GM12892 (cell line): ENCODE results near the gene IGFBP5.

Source experiments
- DNase-seq: peaks from one replicate; pipeline ENCODE4 v3.0.0; 2011; ENCODE audit not compliant: insufficient read length
- FAIRE-seq: peaks from 2 replicates; lab custom pipeline; 2011; peaks lifted over from hg19 to GRCh38; lab: Jason Lieb, UNC
- POLR2A ChIP-seq: IDR thresholded peaks from 2 replicates; pipeline ENCODE4 v1.6.1; 2011; ENCODE audit warnings: low read depth, low read length, control low read depth
- POLR2AphosphoS5 ChIP-seq: IDR thresholded peaks from 2 replicates; pipeline ENCODE4 v1.6.1; 2011; ENCODE audit warnings: low read depth, low read length, control low read depth
- TAF1 ChIP-seq: IDR thresholded peaks from 2 replicates; pipeline ENCODE4 v1.6.1; 2011; ENCODE audit warnings: low read depth, mild to moderate bottlenecking, control low read depth, low read length, borderline replicate concordance

Gene IGFBP5

DNA sequence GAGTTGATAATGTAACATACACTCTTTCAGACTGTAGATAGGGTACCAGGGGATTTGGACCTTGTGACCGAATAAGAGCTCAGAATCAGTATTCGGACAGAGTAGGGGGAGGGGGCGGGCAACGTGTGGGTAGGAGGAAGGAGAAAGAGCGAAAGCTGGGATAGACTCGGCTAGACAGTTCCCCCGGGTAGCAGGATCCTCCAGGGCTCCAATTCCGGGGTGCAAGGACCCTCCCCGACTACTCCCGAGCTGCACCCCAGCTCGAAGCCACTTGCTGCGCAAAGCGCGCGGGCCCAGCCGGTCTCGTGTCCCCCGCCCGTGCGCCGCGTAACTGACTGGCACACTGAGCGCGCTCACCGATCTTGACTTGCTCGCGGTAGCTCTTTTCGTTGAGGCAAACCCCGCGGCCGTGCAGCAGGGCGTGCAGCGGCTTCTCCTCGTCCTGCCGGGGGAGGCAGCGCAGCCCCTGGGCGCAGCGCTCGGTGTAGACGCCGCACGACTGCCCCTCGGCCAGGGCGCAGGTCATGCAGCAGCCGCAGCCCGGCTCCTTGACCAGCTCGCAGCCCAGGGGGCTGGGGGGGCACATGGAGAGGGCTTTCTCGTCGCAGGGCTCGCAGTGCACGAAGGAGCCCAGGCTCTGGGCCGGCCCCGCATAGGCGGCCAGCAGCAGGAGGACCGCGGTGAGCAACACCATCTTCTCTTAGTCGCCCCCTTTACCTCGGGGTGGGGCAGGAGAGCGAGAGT lies 1.1 kb downstream of the IGFBP5 start:
- no peak for FAIRE-seq
- DNase-seq: no peak
- TF ChIP-seq POLR2A (no peak), POLR2AphosphoS5 (no peak), TAF1 (no peak)

DNA sequence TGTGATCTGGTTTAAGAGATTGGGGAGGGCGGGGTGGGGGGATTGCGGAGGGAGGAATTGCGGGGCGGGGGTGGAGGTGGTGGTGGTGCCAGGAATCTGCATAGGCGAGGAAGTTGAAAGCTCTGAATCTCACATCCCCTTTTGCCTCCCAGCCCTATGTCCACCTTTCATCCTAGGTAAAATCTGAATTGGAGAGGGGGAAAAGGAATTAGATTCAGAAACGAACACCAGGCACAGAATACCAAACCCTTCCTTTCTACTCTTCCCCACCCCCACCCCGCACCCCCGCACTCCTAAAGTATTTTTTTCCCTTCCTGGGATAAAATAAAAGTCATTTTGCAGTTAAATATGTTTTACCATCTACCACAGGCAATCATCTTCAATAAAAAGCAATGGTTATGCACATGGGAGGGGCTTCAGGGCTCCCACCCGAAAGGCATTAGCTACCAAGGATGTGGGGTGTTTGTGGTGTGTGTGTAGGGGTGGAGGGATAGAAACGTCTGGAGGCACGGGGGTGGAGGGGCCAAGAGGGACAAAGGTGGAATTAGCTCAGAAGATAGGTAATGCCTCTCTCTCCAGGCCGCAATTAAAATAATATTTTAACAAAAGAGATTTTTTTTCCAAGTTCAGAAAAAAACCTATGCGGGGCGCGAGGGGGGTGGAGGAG lies 1.8 kb downstream of the IGFBP5 start:
- DNase-seq (no peak), FAIRE-seq (no peak)
- TF ChIP-seq POLR2AphosphoS5 (no peak), TAF1 (no peak)

DNA sequence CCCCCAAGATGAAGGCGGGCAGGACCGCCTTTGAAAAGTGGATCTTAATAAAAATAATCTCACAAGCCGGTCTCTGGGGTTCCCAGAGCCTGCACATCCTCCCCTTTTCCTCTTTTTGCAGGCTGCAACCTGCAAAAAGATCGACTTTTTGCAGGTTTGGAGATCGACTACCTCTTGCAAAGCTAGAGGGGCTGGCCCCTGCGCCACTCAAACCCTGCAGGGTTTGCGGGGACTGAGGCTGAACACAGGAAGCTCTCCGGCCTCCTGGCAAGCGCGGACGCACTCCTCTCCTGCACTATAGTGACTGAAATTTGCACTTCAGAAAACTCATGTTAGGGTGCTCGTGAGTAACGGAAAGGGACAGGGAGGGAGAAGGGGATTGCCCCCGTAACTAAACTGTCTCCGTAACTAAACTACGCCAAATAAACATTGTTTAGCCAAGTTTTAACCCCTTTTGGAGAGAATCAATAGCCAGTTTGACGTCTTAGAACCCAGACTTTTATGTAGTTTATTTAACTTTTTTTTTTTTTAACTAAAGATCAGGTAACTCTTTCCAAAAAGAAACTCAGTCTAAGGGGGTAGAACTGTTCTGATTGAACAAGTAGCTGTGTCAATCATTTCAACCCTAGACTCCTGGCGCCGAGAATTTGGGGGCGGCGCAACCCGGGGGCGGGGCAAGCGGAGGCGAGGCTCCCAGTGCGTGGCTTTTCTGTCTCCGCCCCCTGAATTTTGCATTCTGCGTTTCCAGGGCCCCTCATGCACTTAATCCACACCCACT lies 2.5 kb downstream of the IGFBP5 start:
- no peak for DNase-seq
- FAIRE-seq: no peak
- TF ChIP-seq TAF1: no peak
- TF ChIP-seq POLR2AphosphoS5: no peak
- TF ChIP-seq POLR2A: no peak

DNA sequence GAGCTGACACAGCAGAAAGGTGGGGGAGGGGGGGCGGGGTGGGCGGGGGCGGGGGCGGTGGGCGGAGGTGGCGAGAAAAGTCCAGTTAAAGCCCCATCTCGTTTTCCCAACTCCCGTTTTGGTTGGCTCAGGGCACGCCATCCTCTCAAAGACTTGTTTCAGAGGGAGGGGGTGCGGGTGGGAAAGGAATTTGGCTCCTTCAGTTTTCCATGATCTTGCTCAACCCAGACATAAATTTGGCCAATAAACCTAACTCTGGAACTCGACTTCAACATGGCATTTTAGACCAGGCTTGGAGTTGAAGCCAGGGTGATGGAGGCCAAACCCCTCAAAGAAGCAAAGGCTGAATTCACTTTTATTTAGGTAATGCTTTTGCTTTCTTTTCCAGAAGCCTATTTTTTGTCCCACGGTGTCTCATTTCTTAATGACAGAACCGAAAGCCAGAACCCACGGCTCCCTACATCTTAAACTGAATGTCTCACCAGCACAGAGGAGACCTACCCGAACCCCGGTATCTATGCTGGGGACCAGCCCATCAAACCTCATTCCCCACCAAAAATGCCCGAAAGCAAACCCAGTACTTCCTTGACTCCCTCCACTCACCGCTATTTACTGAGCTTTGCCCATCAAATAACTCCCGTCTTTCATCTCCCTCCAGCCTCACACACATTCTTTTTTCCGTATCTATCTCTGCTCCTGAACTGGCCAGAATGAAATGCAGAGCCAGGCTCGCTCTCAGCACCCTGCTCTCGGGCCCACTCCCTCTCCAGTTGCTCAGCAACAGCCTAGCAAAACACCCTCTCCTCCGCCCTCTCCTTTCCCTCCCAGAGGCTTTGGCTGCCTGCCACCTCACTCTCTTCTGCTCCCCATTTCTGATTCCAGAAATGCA lies 4.3 kb downstream of the IGFBP5 start:
- DNase-seq: no peak
- TF ChIP-seq POLR2A (no peak), TAF1 (no peak), POLR2AphosphoS5 (no peak)
- no peak for FAIRE-seq

DNA sequence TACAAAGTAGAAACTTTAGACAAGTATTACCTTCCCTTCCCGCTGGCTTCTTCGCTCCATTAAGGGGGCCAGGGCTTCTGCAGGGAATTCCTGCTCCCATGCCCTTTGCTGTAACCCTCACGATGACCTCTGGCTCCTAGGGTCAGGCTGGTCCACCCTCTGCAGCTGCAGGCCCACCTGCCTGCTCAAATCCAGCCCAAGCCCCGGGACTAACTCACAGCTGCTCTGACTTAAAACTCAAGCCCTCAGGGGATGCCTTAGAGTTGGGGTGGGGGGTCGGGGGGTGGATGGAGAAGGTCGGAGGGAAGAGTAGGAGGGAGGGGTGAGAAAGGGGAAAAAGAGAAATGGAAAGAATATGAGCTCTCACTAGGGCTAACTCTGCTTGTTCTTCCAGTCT lies 4.9 kb downstream of the IGFBP5 start:
- FAIRE-seq (no peak), DNase-seq (no peak)

DNA sequence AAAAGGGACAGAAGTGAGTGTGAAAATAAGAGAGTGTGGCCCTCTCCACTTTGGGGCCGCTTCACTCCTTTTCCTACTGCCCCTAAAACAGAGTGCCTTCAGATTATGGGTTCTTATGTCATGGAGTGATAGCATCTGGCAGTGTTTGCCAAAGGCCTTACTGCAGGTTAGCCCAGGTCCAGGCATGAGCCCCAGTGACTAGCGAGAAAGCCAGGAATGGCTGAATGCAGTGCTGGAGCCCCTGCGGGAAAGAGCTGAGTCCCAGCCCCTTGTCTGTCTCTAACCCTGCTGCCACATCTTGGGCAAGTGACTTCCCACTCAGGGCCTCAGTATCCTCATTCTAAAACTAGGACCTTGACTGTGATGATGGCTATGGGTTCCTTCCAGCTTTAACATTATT lies 6.0 kb downstream of the IGFBP5 start:
- FAIRE-seq (no peak), DNase-seq (no peak)
- TF ChIP-seq POLR2A (no peak), TAF1 (no peak), POLR2AphosphoS5 (no peak)

More for the DNA sequence above, 4.9 kb downstream of the IGFBP5 start:
- no peak for TF ChIP-seq TAF1
- TF ChIP-seq POLR2A: no peak
- TF ChIP-seq POLR2AphosphoS5: no peak

DNA sequence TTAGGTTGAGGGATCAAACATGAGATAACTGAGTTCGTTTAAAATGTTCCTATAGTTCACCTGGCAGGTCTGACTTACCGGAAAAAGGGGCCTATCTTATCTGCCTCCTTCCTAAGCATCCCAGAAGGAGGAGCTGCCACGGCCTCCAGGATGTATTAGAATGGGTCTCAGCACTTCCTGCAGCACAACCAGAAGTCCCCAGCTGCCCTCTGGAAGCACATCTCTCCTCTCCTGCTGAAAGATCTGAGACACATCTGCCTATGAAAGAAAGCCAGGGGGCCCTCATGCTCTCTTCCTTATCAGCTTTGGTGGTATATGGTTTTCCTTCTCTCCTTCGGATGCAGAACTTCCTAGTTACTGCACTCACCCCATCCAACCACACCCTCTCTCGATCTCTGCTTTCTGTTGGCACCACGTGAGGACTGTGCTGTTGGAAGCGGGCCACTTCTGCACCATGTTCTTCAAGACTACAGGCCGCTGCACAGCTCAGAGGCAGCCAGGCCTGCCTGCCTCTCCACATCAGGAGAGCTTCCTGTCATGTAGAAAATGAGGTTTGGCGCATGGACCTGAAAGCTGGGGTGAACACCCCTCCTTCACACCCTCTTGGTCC lies 6.5 kb downstream of the IGFBP5 start:
- DNase-seq (no peak), FAIRE-seq (peak; percentile 46)
- TF ChIP-seq TAF1 (no peak), POLR2AphosphoS5 (no peak), POLR2A (no peak)

DNA sequence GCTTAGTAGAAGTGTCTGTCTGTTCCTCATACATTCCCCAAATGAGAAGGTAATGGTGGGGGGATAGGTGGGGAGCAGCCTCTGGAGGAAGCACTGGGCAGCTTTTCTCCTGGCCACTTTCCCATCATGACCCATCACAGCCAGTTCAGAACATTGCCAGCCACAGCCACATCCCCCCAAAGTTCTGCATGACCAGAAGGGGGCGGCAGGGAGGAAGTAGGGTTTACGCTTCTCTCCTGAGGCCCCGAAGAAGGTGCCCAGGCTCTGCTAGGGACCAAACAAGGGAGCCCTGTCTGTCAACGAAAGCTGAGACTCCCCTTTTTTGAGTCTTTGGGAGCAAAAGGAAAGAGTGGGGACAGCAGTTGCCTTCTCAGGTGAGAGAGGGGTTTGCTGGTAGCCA lies 7.7 kb downstream of the IGFBP5 start:
- DNase-seq (no peak), FAIRE-seq (no peak)
- no peak for TF ChIP-seq TAF1
- TF ChIP-seq POLR2AphosphoS5: no peak
- TF ChIP-seq POLR2A: no peak

DNA sequence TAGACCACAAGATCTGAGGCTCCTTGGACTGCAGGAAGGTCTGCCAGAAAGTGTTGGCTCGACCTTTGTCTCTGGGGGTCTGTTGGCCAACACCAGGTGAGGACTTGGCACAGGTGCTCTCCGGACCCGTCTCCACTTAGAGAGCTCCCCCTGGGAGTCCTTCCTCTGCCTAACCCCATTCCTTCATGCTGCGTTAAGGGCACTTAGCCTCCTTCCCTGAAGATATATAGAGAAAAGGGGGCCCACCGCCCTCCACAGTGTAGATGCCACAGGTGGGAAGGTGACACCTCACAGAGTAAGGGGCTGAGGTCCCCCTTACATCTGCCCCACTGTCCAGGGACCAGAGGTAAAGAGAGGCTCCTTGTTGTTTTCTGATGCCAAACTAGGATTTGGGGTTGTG lies 8.2 kb downstream of the IGFBP5 start:
- FAIRE-seq: no peak
- no peak for DNase-seq
- TF ChIP-seq TAF1: no peak
- TF ChIP-seq POLR2A: no peak
- TF ChIP-seq POLR2AphosphoS5: no peak

DNA sequence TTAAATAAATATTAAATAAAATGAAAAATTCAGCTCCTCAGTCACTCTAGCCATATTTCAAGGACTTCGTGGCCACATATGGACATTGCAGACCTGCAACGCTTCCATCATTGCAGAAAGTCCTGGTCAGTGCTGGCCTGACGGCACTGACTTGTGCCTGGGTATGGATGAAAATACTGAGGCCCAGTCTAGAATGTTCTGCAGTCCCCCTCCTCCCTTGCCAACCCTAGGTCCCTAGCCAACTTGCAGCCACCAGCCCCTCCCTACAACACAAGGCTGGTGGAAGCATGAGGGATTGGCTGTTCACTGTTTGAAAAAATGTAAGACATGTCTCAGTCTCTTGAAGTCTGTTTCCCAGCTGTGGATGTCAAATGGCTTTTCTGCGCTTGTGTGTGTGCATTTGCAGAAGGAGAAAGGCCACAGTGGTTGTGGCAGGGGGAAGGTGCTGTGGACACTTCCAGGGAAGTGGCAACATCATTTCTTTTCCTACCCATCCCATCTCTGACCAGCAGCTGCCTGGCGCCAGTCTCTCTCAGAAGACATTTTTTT lies 9.9 kb downstream of the IGFBP5 start:
- FAIRE-seq: no peak
- TF ChIP-seq TAF1 (no peak), POLR2A (no peak), POLR2AphosphoS5 (no peak)
- no peak for DNase-seq
